HCT116 (cell line): ENCODE results near the gene LCOR. TPM values are rescaled to one million over a fixed set of nuclear protein-coding genes. Genes with fewer than 3 reads are reported as not detected.

Experiments
- ATAC-seq: fragments of 200-7000 bp; cut with Tn5 transposase; 2 replicates; pipeline ENCODE4 v1.9.1; 2020; ENCODE audit warnings: mild to moderate bottlenecking, moderate library complexity
- BruUV-seq: library from RNA; stranded (reverse); fragments of 400-500 nt; replicated peaks from 2 replicates; lab custom pipeline; 2021; lab: Mats Ljungman, UMichigan
- CTCF ChIA-PET: fragments of 300-600 bp; sonication (Branson Sonifier 250); formaldehyde crosslinking; loops from one replicate; lab custom pipeline; 2021; ENCODE audit warnings: antibody characterized with exemption; lab: Charles Lee
- POLR2A ChIA-PET: fragments of 300-600, 350-600 bp; sonication (Branson Sonifier 250); formaldehyde crosslinking; loops from one replicate; lab custom pipeline; 2021; ENCODE audit warnings: antibody characterized with exemption; lab: Charles Lee
- RAD21 ChIA-PET, 2 experiments: fragments of 300-600 bp; sonication (Branson Sonifier 250); formaldehyde crosslinking; loops; one replicate each; lab custom pipeline; 2023; ENCODE audit warnings: low total read pairs in 2 of 2; ENCODE audit not compliant: uncharacterized antibody in 2 of 2, unreplicated experiment in 2 of 2, low non-redundant PET in 1 of 2; lab: Charles Lee
- DNase-seq: peaks from one replicate; pipeline ENCODE4 v3.0.0-alpha.2; 2010; ENCODE audit warnings: low read depth, low spot score
- H2AFZ ChIP-seq: fragments of 200-600 bp; shearing (Covaris generic), sonication (generic); 2 replicates; pipeline ENCODE4 v1.6.1; 2017; ENCODE audit warnings: low read depth, mixed run types, mixed read lengths, antibody characterized with exemption, low read length; ENCODE audit not compliant: poor library complexity, severe bottlenecking
- H3K27ac ChIP-seq: 2 replicates; pipeline ENCODE4 v1.5.1; 2012; ENCODE audit warnings: low read depth, low read length
- H3K27me3 ChIP-seq: fragments of 200-600 bp; sonication (generic); 2 replicates; pipeline ENCODE4 v1.6.1; 2016; ENCODE audit warnings: mixed run types, low read length, mixed read lengths; ENCODE audit not compliant: insufficient read depth
- H3K36me3 ChIP-seq, 2 experiments: fragments of 200-500 bp in 1 of 2; fragments of 200-600 bp in 1 of 2; sonication (Bioruptor generic) in 1 of 2; sonication (generic) in 1 of 2; 2 replicates each; pipeline versions ENCODE4 v1.5.1 to v1.6.1; 2014 to 2016; ENCODE audit warnings: low read length in 2 of 2, inconsistent platforms in 1 of 2, mixed read lengths in 1 of 2, mixed run types in 1 of 2; ENCODE audit not compliant: insufficient read depth in 2 of 2, control insufficient read depth in 1 of 2
- H3K4me1 ChIP-seq, 2 experiments: fragments of 200-600 bp in 1 of 2; sonication (generic) in 1 of 2; 2 replicates each; pipeline versions ENCODE4 v1.5.1 to v1.6.1; 2012 to 2017; ENCODE audit warnings: low read length in 2 of 2, inconsistent platforms in 1 of 2, mild to moderate bottlenecking in 1 of 2, mixed read lengths in 1 of 2, mixed run types in 1 of 2, moderate library complexity in 1 of 2; ENCODE audit not compliant: insufficient read depth in 2 of 2, control insufficient read depth in 1 of 2
- H3K4me2 ChIP-seq: fragments of 200-600 bp; sonication (generic); 2 replicates; pipeline ENCODE4 v1.6.1; 2017; ENCODE audit warnings: mixed run types, low read length, mixed read lengths
- H3K4me3 ChIP-seq, 2 experiments: fragments of 200-600 bp in 1 of 2; sonication (generic) in 1 of 2; replicated peaks in 1 of 2; 2 replicates each; pipeline ENCODE4 v1.5.1; 2011 to 2016; ENCODE audit warnings: low read length in 2 of 2, control low read depth in 1 of 2, low read depth in 1 of 2, mild to moderate bottlenecking in 1 of 2, mixed read lengths in 1 of 2, mixed run types in 1 of 2
- H3K79me2 ChIP-seq: fragments of 200-600 bp; sonication (generic); 2 replicates; pipeline ENCODE4 v1.6.1; 2017; ENCODE audit warnings: mild to moderate bottlenecking, mixed run types, low read length, moderate library complexity, mixed read lengths; ENCODE audit not compliant: insufficient read depth
- H3K9ac ChIP-seq: fragments of 200-600 bp; sonication (generic); 2 replicates; pipeline ENCODE4 v1.6.1; 2016; ENCODE audit warnings: low read length, mixed read lengths
- H3K9me2 ChIP-seq: fragments of 200-600 bp; sonication (generic), shearing (Covaris generic); 2 replicates; pipeline ENCODE4 v1.6.1; 2017; ENCODE audit warnings: mixed run types, mild to moderate bottlenecking, moderate library complexity; ENCODE audit not compliant: insufficient read depth
- H3K9me3 ChIP-seq, 2 experiments: fragments of 200-500 bp in 1 of 2; fragments of 200-600 bp in 1 of 2; sonication (Bioruptor generic) in 1 of 2; sonication (generic) in 1 of 2; 2 replicates each; pipeline ENCODE4 v1.6.1; 2014 to 2017; ENCODE audit warnings: low read length in 2 of 2, mixed read lengths in 2 of 2, inconsistent platforms in 1 of 2, low read depth in 1 of 2, mild to moderate bottlenecking in 1 of 2, mixed run types in 1 of 2, moderate library complexity in 1 of 2; ENCODE audit not compliant: control insufficient read depth in 1 of 2, insufficient read depth in 1 of 2
- H4K20me1 ChIP-seq: fragments of 200-600 bp; sonication (generic), shearing (Covaris generic); 2 replicates; pipeline ENCODE4 v1.6.1; 2017; ENCODE audit warnings: mixed run types, mild to moderate bottlenecking, moderate library complexity; ENCODE audit not compliant: insufficient read depth
- CEBPB ChIP-seq: IDR thresholded peaks from 2 replicates; pipeline ENCODE4 v1.6.1; 2012; ENCODE audit warnings: low read depth
- EGR1 ChIP-seq: IDR thresholded peaks from 2 replicates; pipeline ENCODE4 v1.6.1; 2012; ENCODE audit warnings: low read depth
- ELF1 ChIP-seq: IDR thresholded peaks from 2 replicates; pipeline ENCODE4 v1.6.1; 2012; ENCODE audit warnings: low read depth, borderline replicate concordance
- EZH2 ChIP-seq: fragments of 200-600 bp; sonication (generic); IDR thresholded peaks from 2 replicates; pipeline ENCODE4 v1.6.1; 2017; ENCODE audit warnings: antibody characterized with exemption, mixed run types
- EZH2phosphoT487 ChIP-seq: fragments of 200-600 bp; IDR thresholded peaks from 2 replicates; pipeline ENCODE4 v1.6.1; 2018; ENCODE audit warnings: antibody characterized with exemption, borderline replicate concordance
- FOSL1 ChIP-seq: IDR thresholded peaks from 2 replicates; pipeline ENCODE4 v1.6.1; 2012; ENCODE audit warnings: low read depth
- POLR2A ChIP-seq: IDR thresholded peaks from 2 replicates; pipeline ENCODE4 v1.7.0; 2011; ENCODE audit warnings: borderline replicate concordance; ENCODE audit not compliant: insufficient read depth, insufficient read length; ENCODE audit errors: extremely low read depth
- POLR2AphosphoS5 ChIP-seq: IDR thresholded peaks from 2 replicates; pipeline ENCODE4 v1.6.1; 2011; ENCODE audit warnings: mild to moderate bottlenecking, low read depth, low read length, moderate library complexity
- RAD21 ChIP-seq: IDR thresholded peaks from 2 replicates; pipeline ENCODE4 v1.6.1; 2012; ENCODE audit warnings: low read depth, mild to moderate bottlenecking
- SP1 ChIP-seq: IDR thresholded peaks from 2 replicates; pipeline ENCODE4 v1.6.1; 2012; ENCODE audit warnings: low read depth
- SRF ChIP-seq: IDR thresholded peaks from 2 replicates; pipeline ENCODE4 v1.6.1; 2012; ENCODE audit warnings: low read depth
- TCF7L2 ChIP-seq: IDR thresholded peaks from 2 replicates; pipeline ENCODE4 v1.7.0; 2011; ENCODE audit warnings: borderline replicate concordance, inconsistent platforms; ENCODE audit not compliant: insufficient read depth, insufficient read length; ENCODE audit errors: extremely low read depth
- ZNF274 ChIP-seq: fragments of 200-500 bp; sonication (Bioruptor generic); IDR thresholded peaks from 2 replicates; pipeline ENCODE4 v1.6.1; 2014; ENCODE audit warnings: mild to moderate bottlenecking, low read depth, low read length, inconsistent platforms
- intact Hi-C: fragments of 100-400 bp; cut with micrococcal nuclease; formaldehyde crosslinking; loops from 2 replicates; pipeline ENCODE4 v1.10.0; 2022
- total RNA-seq: library from RNA; stranded (reverse); gene quantifications from one replicate; pipeline ENCODE4 v1.2.1, GENCODE V29; 2021; ENCODE audit not compliant: unreplicated experiment
- TF ChIP-seq, protein P1 (sequence below): IDR thresholded peaks from 2 replicates; pipeline ENCODE4 v1.6.1; 2012
- TF ChIP-seq, protein P2 (sequence below), 3 experiments: fragments of 200-600 bp in 1 of 3; sonication (generic) in 1 of 3; IDR thresholded peaks in 2 of 3; conservative IDR thresholded peaks in 1 of 3; 2 replicates each; pipeline ENCODE4 v1.5.1; 2012 to 2017; ENCODE audit warnings: low read depth in 2 of 3, low read length in 2 of 3, antibody characterized with exemption in 1 of 3, borderline replicate concordance in 1 of 3, control low read depth in 1 of 3, mild to moderate bottlenecking in 1 of 3, mixed read lengths in 1 of 3, mixed run types in 1 of 3, moderate library complexity in 1 of 3; ENCODE audit not compliant: insufficient read depth in 1 of 3

The LCOR gene
- total RNA-seq, 1 experiment from 2014 or later, result 59.9 TPM

DNA sequence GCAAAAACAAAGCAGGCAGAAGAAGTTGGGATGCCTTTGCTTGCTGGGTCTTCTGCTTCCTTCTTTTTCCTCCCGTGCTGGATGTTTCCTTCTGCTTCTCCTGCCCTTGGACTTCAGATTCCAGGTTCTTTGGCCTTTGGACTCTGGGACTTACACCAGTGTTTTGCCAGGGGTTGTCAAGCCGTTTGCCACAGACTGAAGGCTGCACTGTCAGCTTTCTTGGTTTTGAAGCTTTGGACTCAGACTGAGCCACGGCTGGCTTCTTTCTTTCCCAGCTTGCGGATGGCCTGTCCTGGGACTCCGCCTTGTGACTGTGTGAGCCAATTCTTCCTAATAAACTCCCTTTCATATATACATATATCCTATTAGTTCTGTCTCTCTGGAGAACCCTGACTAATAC is 11.3 kb upstream of the LCOR start:
- TF ChIP-seq, protein P1, sequence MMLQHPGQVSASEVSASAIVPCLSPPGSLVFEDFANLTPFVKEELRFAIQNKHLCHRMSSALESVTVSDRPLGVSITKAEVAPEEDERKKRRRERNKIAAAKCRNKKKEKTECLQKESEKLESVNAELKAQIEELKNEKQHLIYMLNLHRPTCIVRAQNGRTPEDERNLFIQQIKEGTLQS, result no peak
- TF ChIP-seq ZNF274 (no peak), CEBPB (no peak), RAD21 (no peak), EZH2 (no peak), POLR2A (no peak), ELF1 (no peak), EZH2phosphoT487 (no peak), SP1 (no peak), SRF (no peak), EGR1 (no peak), TCF7L2 (no peak), FOSL1 (no peak), POLR2AphosphoS5 (no peak)
- TF ChIP-seq, protein P2, sequence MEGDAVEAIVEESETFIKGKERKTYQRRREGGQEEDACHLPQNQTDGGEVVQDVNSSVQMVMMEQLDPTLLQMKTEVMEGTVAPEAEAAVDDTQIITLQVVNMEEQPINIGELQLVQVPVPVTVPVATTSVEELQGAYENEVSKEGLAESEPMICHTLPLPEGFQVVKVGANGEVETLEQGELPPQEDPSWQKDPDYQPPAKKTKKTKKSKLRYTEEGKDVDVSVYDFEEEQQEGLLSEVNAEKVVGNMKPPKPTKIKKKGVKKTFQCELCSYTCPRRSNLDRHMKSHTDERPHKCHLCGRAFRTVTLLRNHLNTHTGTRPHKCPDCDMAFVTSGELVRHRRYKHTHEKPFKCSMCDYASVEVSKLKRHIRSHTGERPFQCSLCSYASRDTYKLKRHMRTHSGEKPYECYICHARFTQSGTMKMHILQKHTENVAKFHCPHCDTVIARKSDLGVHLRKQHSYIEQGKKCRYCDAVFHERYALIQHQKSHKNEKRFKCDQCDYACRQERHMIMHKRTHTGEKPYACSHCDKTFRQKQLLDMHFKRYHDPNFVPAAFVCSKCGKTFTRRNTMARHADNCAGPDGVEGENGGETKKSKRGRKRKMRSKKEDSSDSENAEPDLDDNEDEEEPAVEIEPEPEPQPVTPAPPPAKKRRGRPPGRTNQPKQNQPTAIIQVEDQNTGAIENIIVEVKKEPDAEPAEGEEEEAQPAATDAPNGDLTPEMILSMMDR (IDR thresholded peaks at IDR 0.05 in 2 of 3, conservative IDR thresholded peaks at IDR 0.05 in 1 of 3; ENCODE audit: borderline replicate concordance in 1 of 3, insufficient read depth in 1 of 3, low read depth in 2 of 3, low read length in 2 of 3), result no peak
- peaks cover 0 to 6% of the 10 kb centered on the region in 2 experiments; a peak in 2 of 4 replicates for H3K4me1 ChIP-seq
- ChIA-PET CTCF (no interaction called here), POLR2A (no interaction called here), RAD21 (no interaction called here)
- H3K4me3 ChIP-seq, result no peak overlapping the region
- no peak overlapping the region for H3K27ac ChIP-seq
- H3K9me2 ChIP-seq, result no peaks in the 10 kb centered on the region
- no peaks in the 10 kb centered on the region for H3K79me2 ChIP-seq
- H3K27me3 ChIP-seq, result no peaks in the 10 kb centered on the region
- DNase-seq (no peak), ATAC-seq (no peak)
- no peaks in the 10 kb centered on the region; a peak in 1 of 4 replicates for H3K36me3 ChIP-seq
- H3K9ac ChIP-seq, result no peak overlapping the region
- H4K20me1 ChIP-seq, result no peaks in the 10 kb centered on the region
- intact Hi-C loops, result no loop called here
- no TSS peak for BruUV-seq
- no peaks in the 10 kb centered on the region for H3K9me3 ChIP-seq
- no peak overlapping the region for H2AFZ ChIP-seq
- H3K4me2 ChIP-seq, result no peak overlapping the region
